ENCODE data around the gene PTGER1.

DNA sequence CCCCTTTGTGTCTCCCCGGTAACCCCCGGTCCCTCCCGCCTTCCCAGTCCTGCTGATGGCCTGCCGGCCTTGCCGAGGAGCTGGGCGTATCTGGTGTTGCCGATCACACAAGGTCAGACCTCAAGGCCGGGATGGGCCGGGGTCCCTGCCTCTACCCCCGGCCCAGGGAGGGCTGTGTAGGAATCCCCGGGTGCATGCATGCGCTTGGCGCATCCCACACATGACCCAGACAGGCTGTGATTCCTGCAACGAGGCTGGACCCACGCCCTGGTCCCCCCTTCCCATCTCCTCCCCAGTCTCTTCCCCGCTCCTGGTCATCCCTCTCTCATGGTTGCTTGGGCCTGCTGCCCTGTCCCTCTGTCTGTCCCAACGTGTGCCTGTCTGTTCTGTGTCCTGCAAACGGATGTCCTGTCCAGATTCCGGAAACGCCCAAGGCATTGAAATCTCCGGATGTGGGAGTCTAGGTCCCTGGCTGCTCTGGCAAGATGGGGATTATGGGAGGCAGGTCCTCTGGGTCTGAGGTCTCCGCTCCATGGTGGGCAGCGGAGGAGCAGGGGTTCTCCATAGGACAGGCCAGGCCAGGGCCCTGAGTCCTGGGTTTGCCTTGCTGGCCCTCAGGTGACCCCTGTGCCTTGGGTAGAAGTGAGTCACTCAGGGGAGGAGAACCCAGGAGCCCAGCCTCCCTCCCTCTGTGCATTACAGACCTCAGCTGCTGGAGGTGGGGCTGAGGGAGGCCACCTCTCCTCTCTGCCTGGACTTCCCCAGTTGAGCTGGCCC is 40.4 kb downstream of the PTGER1 start:
- TF ChIP-seq, protein P1, sequence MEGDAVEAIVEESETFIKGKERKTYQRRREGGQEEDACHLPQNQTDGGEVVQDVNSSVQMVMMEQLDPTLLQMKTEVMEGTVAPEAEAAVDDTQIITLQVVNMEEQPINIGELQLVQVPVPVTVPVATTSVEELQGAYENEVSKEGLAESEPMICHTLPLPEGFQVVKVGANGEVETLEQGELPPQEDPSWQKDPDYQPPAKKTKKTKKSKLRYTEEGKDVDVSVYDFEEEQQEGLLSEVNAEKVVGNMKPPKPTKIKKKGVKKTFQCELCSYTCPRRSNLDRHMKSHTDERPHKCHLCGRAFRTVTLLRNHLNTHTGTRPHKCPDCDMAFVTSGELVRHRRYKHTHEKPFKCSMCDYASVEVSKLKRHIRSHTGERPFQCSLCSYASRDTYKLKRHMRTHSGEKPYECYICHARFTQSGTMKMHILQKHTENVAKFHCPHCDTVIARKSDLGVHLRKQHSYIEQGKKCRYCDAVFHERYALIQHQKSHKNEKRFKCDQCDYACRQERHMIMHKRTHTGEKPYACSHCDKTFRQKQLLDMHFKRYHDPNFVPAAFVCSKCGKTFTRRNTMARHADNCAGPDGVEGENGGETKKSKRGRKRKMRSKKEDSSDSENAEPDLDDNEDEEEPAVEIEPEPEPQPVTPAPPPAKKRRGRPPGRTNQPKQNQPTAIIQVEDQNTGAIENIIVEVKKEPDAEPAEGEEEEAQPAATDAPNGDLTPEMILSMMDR (IDR thresholded peaks at IDR 0.05; ENCODE audit: control extremely low read depth in 1 of 3, insufficient read depth in 1 of 3, low read depth in 1 of 3, low read length in 3 of 3), result no peak
- no peak for TF ChIP-seq EZH2 (IDR thresholded peaks at IDR 0.05; ENCODE audit: low read depth, low read length, severe bottlenecking)
- TF ChIP-seq SP1 (IDR thresholded peaks at IDR 0.05; ENCODE audit: low read depth, low read length), result no peak
- no peak for TF ChIP-seq POLR2A (IDR thresholded peaks at IDR 0.05; ENCODE audit: control extremely low read depth in 1 of 2, low read depth in 2 of 2, low read length in 2 of 2)
- no peak for TF ChIP-seq RNF2 (IDR thresholded peaks at IDR 0.05; ENCODE audit: borderline replicate concordance, low read depth, low read length, missing control alignments, poor library complexity, severe bottlenecking)
- TF ChIP-seq TAF1 (IDR thresholded peaks at IDR 0.05; ENCODE audit: low read depth, low read length), result no peak
